K562 (cell line): ENCODE results near the gene AAK1. TPM values are rescaled to one million over a fixed set of nuclear protein-coding genes. Genes with fewer than 3 reads are reported as not detected.

Experiments
- ATAC-seq: fragments of 200-7000 bp; cut with Tn5 transposase; 3 replicates; pipeline ENCODE4 v1.9.1; 2020; ENCODE audit warnings: moderate library complexity
- BruUV-seq: library from RNA; stranded (reverse); fragments of 400-500 nt; replicated peaks from 2 replicates; lab custom pipeline; 2021; lab: Mats Ljungman, UMichigan
- CTCF ChIA-PET: fragments of 300-600 bp; formaldehyde crosslinking; extraction: SDS; loops from one replicate; lab custom pipeline; 2021; ENCODE audit warnings: low intra/inter-chr PET ratio; lab: Yijun Ruan, JAX
- POLR2A ChIA-PET: fragments of 300-600, 350-650 bp; sonication (Branson Sonifier 250); formaldehyde crosslinking; extraction: SDS; loops from one replicate; lab custom pipeline; 2021; ENCODE audit warnings: antibody characterized with exemption, inconsistent platforms; lab: Yijun Ruan, JAX
- DNase-seq, 4 experiments: peaks; one replicate each; pipeline versions ENCODE4 v3.0.0 to v3.0.0-alpha.2; 2011 to 2018; ENCODE audit warnings: low spot score in 3 of 4, mixed read lengths in 3 of 4; ENCODE audit errors: extremely low read depth in 1 of 4
- FAIRE-seq: peaks from 2 replicates; lab custom pipeline; 2011; peaks lifted over from hg19 to GRCh38; lab: Jason Lieb, UNC
- H2AFZ ChIP-seq: 2 replicates; pipeline ENCODE4 v1.6.0; 2011; ENCODE audit warnings: low read depth, low read length, control low read depth, inconsistent platforms
- H3K27ac ChIP-seq: fragments of 200-600 bp; 3 replicates; pipeline ENCODE4 v1.8.0; 2011; ENCODE audit warnings: low read depth, mild to moderate bottlenecking, control low read depth, inconsistent platforms, low read length, moderate library complexity, mixed read lengths; ENCODE audit errors: extremely low read depth
- H3K27me3 ChIP-seq, 2 experiments: fragments of 300-600 bp in 1 of 2; 2 replicates in 1 of 2; 3 replicates in 1 of 2; pipeline versions ENCODE4 v1.6.0 to v1.8.0; 2011; ENCODE audit warnings: inconsistent platforms in 2 of 2, low read length in 2 of 2, mild to moderate bottlenecking in 1 of 2, mixed read lengths in 1 of 2, moderate library complexity in 1 of 2; ENCODE audit not compliant: control insufficient read depth in 2 of 2, insufficient read depth in 2 of 2
- H3K36me3 ChIP-seq: fragments of 300-600 bp; 3 replicates; pipeline ENCODE4 v1.8.0; 2011; ENCODE audit warnings: mild to moderate bottlenecking, low read length, inconsistent platforms; ENCODE audit not compliant: control insufficient read depth, insufficient read depth
- H3K4me1 ChIP-seq, 2 experiments: fragments of 200-600 bp in 1 of 2; replicated peaks in 1 of 2; 2 replicates in 1 of 2; 3 replicates in 1 of 2; pipeline versions ENCODE4 v1.5.1 to v1.8.0; 2011; ENCODE audit warnings: inconsistent platforms in 2 of 2, low read length in 2 of 2, mild to moderate bottlenecking in 1 of 2, mixed read lengths in 1 of 2, moderate library complexity in 1 of 2; ENCODE audit not compliant: control insufficient read depth in 2 of 2, insufficient read depth in 2 of 2
- H3K4me2 ChIP-seq: 2 replicates; pipeline ENCODE4 v1.6.1; 2011; ENCODE audit warnings: low read length, control low read depth, inconsistent platforms, mixed read lengths; ENCODE audit not compliant: insufficient read depth
- H3K4me3 ChIP-seq: fragments of 200-600 bp; sonication (generic), shearing (Covaris generic); 2 replicates; pipeline ENCODE4 v1.5.1; 2016; ENCODE audit warnings: control low read depth, inconsistent platforms
- H3K79me2 ChIP-seq: fragments of 200-600 bp; 3 replicates; pipeline ENCODE4 v1.8.0; 2011; ENCODE audit warnings: low read length, inconsistent platforms; ENCODE audit not compliant: control insufficient read depth, insufficient read depth
- H3K9ac ChIP-seq, 2 experiments: 2 replicates each; pipeline versions ENCODE4 v1.6.0 to v1.6.1; 2011; ENCODE audit warnings: low read depth in 2 of 2, low read length in 2 of 2, control low read depth in 1 of 2, inconsistent platforms in 1 of 2, mild to moderate bottlenecking in 1 of 2, mixed read lengths in 1 of 2; ENCODE audit not compliant: insufficient read depth in 1 of 2
- H3K9me1 ChIP-seq: one replicate; pipeline ENCODE4 v1.6.0; 2011; ENCODE audit warnings: inconsistent platforms, mild to moderate bottlenecking, low read length, moderate library complexity; ENCODE audit not compliant: control insufficient read depth, insufficient read depth
- H3K9me3 ChIP-seq: replicated peaks from 2 replicates; pipeline ENCODE4 v1.5.1; 2011; ENCODE audit warnings: low read depth, low read length, inconsistent platforms; ENCODE audit not compliant: control insufficient read depth, insufficient read depth
- H4K20me1 ChIP-seq: replicated peaks from 2 replicates; pipeline ENCODE4 v1.6.1; 2011; ENCODE audit warnings: low read length, inconsistent platforms, mixed read lengths; ENCODE audit not compliant: control insufficient read depth, insufficient read depth
- EGR1 ChIP-seq: fragments of 450-650 bp; conservative IDR thresholded peaks from 2 replicates; pipeline ENCODE4 v1.6.1; 2017; ENCODE audit warnings: mild to moderate bottlenecking
- NR3C1 ChIP-seq: sonication (generic); formaldehyde crosslinking; IDR thresholded peaks from 2 replicates; pipeline ENCODE4 v1.8.1; 2022; ENCODE audit warnings: missing genetic modification reagents
- ZNF217 ChIP-seq: sonication (generic); formaldehyde crosslinking; IDR thresholded peaks from 2 replicates; pipeline ENCODE4 v1.8.0; 2022; ENCODE audit warnings: mild to moderate bottlenecking, missing genetic modification reagents
- ZNF224 ChIP-seq: sonication (generic); formaldehyde crosslinking; IDR thresholded peaks from 2 replicates; pipeline ENCODE4 v1.8.0; 2022; ENCODE audit warnings: mild to moderate bottlenecking, missing genetic modification reagents
- ZNF778 ChIP-seq: fragments of 450-650 bp; formaldehyde crosslinking; IDR thresholded peaks from 2 replicates; pipeline ENCODE4 v1.4.0; 2020; ENCODE audit warnings: mild to moderate bottlenecking, moderate library complexity
- ZNF79 ChIP-seq: fragments of 250-450 bp; sonication (Bioruptor Pico); IDR thresholded peaks from 2 replicates; pipeline ENCODE4 v1.4.0; 2020; ENCODE audit warnings: low read depth, mild to moderate bottlenecking, moderate library complexity
- WGBS: fragments of 100-300 bp; shearing (Covaris generic); methylation state at CpG from one replicate; pipeline ENCODE4 v1.1.6; 2016; ENCODE audit warnings: low coverage, mixed read lengths; ENCODE audit not compliant: insufficient coverage; ENCODE audit errors: missing lambda C conversion rate; 5-methylcytosine and 5-hydroxymethylcytosine counted together
- in situ Hi-C: fragments of 300-500 bp; cut with MboI; formaldehyde crosslinking; loops from 4 replicates; pipeline ENCODE4 v1.15.0; 2018; ENCODE audit warnings: inconsistent platforms, mixed read lengths
- intact Hi-C: fragments of 100-400 bp; cut with micrococcal nuclease; formaldehyde crosslinking; loops from 2 replicates; pipeline ENCODE4 v1.14.2; 2022
- polyA plus RNA-seq, 8 experiments: library from polyadenylated mRNA; depleted of rRNA in 4 of 8; stranded (reverse) in 5 of 8; unstranded in 3 of 8; fragments of >200 nt; fragmentation: Nextera tagmentation in 2 of 8; fragmentation: Illumina TruSeq in 1 of 8; extraction: Ambion mirVana in 2 of 8; extraction: Trizol in 1 of 8; gene quantifications; 2 replicates each; pipeline versions ENCODE4 v1.2.1 to v1.2.3, GENCODE V29; 2011 to 2014; ENCODE audit warnings: inconsistent platforms in 1 of 8, missing spikeins in 1 of 8
- total RNA-seq, 7 experiments: library from RNA; depleted of rRNA in 6 of 7; stranded (reverse); fragments of >200 nt in 6 of 7; fragmentation: Illumina TruSeq in 2 of 7; extraction: Trizol in 2 of 7; gene quantifications; 2 replicates each; pipeline versions ENCODE4 v1.2.1 to v1.2.3, GENCODE V29; 2011 to 2021; ENCODE audit warnings: low replicate concordance in 1 of 7
- TF ChIP-seq, protein P1 (sequence below), 3 experiments: fragments of 200-800 bp in 1 of 3; fragments of 250-450 bp in 1 of 3; fragments of 450-650 bp in 1 of 3; sonication (Bioruptor Pico) in 1 of 3; sonication (Bioruptor generic) in 1 of 3; formaldehyde crosslinking in 1 of 3; IDR thresholded peaks; 2 replicates each; pipeline versions ENCODE4 v1.6.1 to v1.8.0; 2016 to 2022; ENCODE audit warnings: mild to moderate bottlenecking in 2 of 3, missing genetic modification characterization in 2 of 3, missing compliant biosample characterization in 1 of 3, moderate library complexity in 1 of 3

Gene AAK1
- total and polyA plus RNA-seq, 9 of the 15 experiments (the other 6 are each of a cell fraction or from before 2014, with no cell fraction given) = 0.89 to 17.1 (median 6.0) TPM

DNA sequence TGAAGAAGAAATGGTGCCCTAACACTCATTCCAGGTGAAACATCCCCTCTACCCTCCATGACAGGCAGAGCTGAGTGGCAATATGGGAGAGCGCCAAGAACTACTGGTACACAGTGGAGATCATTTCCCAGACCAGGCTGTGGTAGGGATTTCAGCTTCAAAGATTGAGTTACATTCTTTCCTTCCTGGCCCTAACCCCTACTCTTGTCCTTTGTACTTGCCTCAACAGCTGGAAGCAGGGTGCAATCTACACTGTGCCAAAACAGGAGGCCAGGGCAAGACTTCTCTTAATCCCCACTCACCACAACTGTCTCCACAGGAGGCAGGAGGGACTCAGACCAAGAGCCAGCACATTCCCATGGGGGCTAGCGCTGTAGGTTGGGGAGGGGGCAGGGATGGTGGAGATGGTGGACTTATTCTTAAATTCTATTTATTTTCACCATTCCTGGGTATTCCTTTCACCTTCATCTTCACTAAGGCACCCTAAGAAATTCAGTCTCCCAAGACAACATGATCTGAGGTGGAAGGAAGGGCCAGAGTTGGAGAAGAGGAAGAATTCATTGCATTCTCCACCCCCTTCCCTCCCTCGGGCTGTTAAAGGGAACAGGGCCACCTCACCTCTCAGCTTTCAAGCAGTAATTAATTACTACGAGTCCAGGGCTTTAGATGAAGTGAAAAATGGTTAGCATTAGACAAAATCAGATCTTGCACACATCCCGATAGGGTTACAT lies 65.9 kb downstream of the AAK1 start:
- in situ Hi-C loops = no loop called here
- no TSS peak for BruUV-seq
- Histone ChIP-seq H4K20me1 (no peaks in the 10 kb centered on the region), H3K4me1 (peaks cover 4 to 10% of the 10 kb centered on the region in 2 experiments; a peak in 3 of 5 replicates), H3K9ac (no peak overlapping the region), H3K9me1 (no peaks in the 10 kb centered on the region), H3K27ac (no peak overlapping the region), H3K4me2 (no peak overlapping the region), H3K79me2 (peaks cover 1% of the 10 kb centered on the region; the same call in 1 of the 3 replicates), H3K9me3 (no peaks in the 10 kb centered on the region), H3K4me3 (no peak overlapping the region), H2AFZ (no peak overlapping the region), H3K27me3 (no peaks in the 10 kb centered on the region)
- CTCF ChIA-PET = no interaction called here
- DNase-seq (no peak), ATAC-seq (no peak; the same call in 2 of the 3 replicates), FAIRE-seq (no peak)
- intact Hi-C loops = no loop called here
- POLR2A ChIA-PET = interaction anchor here (0.6 to 1.4 kb wide), 3 partner anchors 8 to 44 kb away, joined by 3 to 4 read pairs (median 3); no protein-coding TSS in a partner anchor
- WGBS = 46% methylated on average over 5 of the region's 5 CpGs
- TF ChIP-seq ZNF778 (CRISPR knock-in tag) (no peak), ZNF224 (CRISPR knock-in tag) (no peak), ZNF79 (CRISPR knock-in tag) (no peak), EGR1 (no peak), NR3C1 (no peak), ZNF217 (CRISPR knock-in tag) (no peak)
- TF ChIP-seq, protein P1, sequence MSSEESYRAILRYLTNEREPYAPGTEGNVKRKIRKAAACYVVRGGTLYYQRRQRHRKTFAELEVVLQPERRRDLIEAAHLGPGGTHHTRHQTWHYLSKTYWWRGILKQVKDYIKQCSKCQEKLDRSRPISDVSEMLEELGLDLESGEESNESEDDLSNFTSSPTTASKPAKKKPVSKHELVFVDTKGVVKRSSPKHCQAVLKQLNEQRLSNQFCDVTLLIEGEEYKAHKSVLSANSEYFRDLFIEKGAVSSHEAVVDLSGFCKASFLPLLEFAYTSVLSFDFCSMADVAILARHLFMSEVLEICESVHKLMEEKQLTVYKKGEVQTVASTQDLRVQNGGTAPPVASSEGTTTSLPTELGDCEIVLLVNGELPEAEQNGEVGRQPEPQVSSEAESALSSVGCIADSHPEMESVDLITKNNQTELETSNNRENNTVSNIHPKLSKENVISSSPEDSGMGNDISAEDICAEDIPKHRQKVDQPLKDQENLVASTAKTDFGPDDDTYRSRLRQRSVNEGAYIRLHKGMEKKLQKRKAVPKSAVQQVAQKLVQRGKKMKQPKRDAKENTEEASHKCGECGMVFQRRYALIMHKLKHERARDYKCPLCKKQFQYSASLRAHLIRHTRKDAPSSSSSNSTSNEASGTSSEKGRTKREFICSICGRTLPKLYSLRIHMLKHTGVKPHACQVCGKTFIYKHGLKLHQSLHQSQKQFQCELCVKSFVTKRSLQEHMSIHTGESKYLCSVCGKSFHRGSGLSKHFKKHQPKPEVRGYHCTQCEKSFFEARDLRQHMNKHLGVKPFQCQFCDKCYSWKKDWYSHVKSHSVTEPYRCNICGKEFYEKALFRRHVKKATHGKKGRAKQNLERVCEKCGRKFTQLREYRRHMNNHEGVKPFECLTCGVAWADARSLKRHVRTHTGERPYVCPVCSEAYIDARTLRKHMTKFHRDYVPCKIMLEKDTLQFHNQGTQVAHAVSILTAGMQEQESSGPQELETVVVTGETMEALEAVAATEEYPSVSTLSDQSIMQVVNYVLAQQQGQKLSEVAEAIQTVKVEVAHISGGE (CRISPR knock-in tag; IDR thresholded peaks at IDR 0.05) = no peak
- TF ChIP-seq, all 486 proteins: peak for 0
- no peaks in the 10 kb centered on the region for H3K36me3 ChIP-seq
